HEK293T (cell line): Measurements from ENCODE around the gene GABPB1.

ENCODE experiments used
- CTCF ChIA-PET: fragments of 350-600 bp; formaldehyde crosslinking; extraction: SDS; loops from one replicate; lab custom pipeline; 2021; ENCODE audit warnings: antibody characterized with exemption, inconsistent platforms; lab: Yijun Ruan, JAX
- POLR2A ChIA-PET: fragments of 350-600 bp; formaldehyde crosslinking; extraction: SDS; loops from one replicate; lab custom pipeline; 2020; ENCODE audit warnings: antibody characterized with exemption, inconsistent platforms; lab: Yijun Ruan, JAX
- DNase-seq: peaks from one replicate; pipeline ENCODE4 v3.0.0; 2012; ENCODE audit warnings: mixed read lengths; ENCODE audit errors: extremely low spot score
- ARNT ChIP-seq: fragments of 450-650 bp; IDR thresholded peaks from 2 replicates; pipeline ENCODE4 v1.6.1; 2017; ENCODE audit warnings: mild to moderate bottlenecking
- BHLHE40 ChIP-seq: fragments of 450-650 bp; IDR thresholded peaks from 2 replicates; pipeline ENCODE4 v1.6.1; 2016; ENCODE audit warnings: mild to moderate bottlenecking, moderate library complexity, borderline replicate concordance
- CTBP1 ChIP-seq: fragments of 450-650 bp; IDR thresholded peaks from 2 replicates; pipeline ENCODE4 v1.6.1; 2016; ENCODE audit warnings: borderline replicate concordance
- ELF4 ChIP-seq: fragments of 450-650 bp; IDR thresholded peaks from 2 replicates; pipeline ENCODE4 v1.6.1; 2017; ENCODE audit warnings: antibody characterized with exemption
- FOXA1 ChIP-seq: fragments of 450-650 bp; IDR thresholded peaks from 2 replicates; pipeline ENCODE4 v1.6.1; 2016; ENCODE audit warnings: mild to moderate bottlenecking
- FOXK2 ChIP-seq: fragments of 450-650 bp; IDR thresholded peaks from 2 replicates; pipeline ENCODE4 v1.6.1; 2016; ENCODE audit warnings: mild to moderate bottlenecking
- FOXM1 ChIP-seq: fragments of 450-650 bp; IDR thresholded peaks from 2 replicates; pipeline ENCODE4 v1.6.1; 2017; ENCODE audit warnings: mild to moderate bottlenecking, borderline replicate concordance
- HDGF ChIP-seq: fragments of 450-650 bp; IDR thresholded peaks from 2 replicates; pipeline ENCODE4 v1.6.1; 2017; ENCODE audit warnings: antibody characterized with exemption, borderline replicate concordance
- L3MBTL2 ChIP-seq: fragments of 450-650 bp; conservative IDR thresholded peaks from 2 replicates; pipeline ENCODE4 v1.6.1; 2016; ENCODE audit warnings: mild to moderate bottlenecking
- LEF1 ChIP-seq: fragments of 450-650 bp; IDR thresholded peaks from 2 replicates; pipeline ENCODE4 v1.6.1; 2017; ENCODE audit warnings: mild to moderate bottlenecking, borderline replicate concordance
- NFRKB ChIP-seq: fragments of 450-650 bp; IDR thresholded peaks from 2 replicates; pipeline ENCODE4 v1.6.1; 2016; ENCODE audit warnings: mild to moderate bottlenecking, moderate library complexity
- SP1 ChIP-seq: fragments of 450-650 bp; IDR thresholded peaks from 2 replicates; pipeline ENCODE4 v1.6.1; 2017
- SUZ12 ChIP-seq: fragments of 450-650 bp; IDR thresholded peaks from 2 replicates; pipeline ENCODE4 v1.6.1; 2016; ENCODE audit warnings: mild to moderate bottlenecking
- TARDBP ChIP-seq: fragments of 450-650 bp; IDR thresholded peaks from 2 replicates; pipeline ENCODE4 v1.6.1; 2016
- ZNF384 ChIP-seq: fragments of 450-650 bp; IDR thresholded peaks from 2 replicates; pipeline ENCODE4 v1.6.1; 2016
- TF ChIP-seq, protein P1 (sequence below): fragments of 450-650 bp; IDR thresholded peaks from 2 replicates; pipeline ENCODE4 v1.6.1; 2016

Gene GABPB1

DNA sequence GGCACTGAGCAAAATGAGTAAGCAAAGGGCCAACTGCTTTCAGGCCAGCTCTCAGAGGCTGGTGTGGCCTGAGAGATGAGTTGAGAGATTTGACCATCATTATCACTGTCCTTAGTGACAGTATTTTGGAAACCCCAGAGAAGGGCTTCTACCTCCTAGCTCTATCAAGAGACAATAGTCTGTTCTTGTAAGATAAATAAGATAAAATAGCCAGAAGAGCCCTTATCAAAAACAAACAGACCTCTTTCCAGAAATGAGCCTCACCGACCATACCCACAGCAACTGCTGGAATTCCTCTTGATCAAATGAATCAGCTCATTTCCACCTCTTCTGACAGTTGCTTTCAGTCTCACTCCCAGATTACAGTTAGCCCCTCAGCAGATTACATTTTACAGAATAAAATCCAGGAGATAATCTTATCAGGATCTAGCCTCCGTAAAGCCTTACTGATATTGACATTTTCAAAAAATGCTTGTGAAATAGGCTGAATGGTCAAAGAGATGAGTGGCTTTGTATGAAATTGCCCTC lies 94.0 kb downstream of the GABPB1 start:
- no peak for DNase-seq
- POLR2A ChIA-PET = no interaction called here
- CTCF ChIA-PET = no interaction called here
- TF ChIP-seq BHLHE40 = no peak
- no peak for TF ChIP-seq CTBP1

DNA sequence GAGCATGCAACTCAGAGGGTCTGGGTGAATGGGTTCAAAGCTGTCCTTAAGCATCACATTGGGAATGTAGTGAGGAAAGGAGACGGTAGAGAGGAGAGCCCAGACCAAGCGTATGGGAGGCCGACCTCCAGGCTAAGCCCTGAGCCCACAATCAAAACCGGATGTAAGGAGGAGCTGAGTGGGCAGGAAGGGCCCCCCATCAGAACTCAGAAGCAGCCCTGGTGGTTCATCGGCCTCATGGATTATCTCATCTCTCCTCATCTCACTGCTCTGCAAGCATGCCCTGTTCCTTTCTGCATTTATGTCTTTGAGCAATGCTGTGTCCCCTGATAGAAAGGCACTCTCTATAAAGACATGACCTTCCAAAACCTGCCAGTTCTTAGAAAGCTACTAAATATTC lies 95.7 kb downstream of the GABPB1 start:
- ChIA-PET POLR2A (interaction anchor here (1.3 kb wide), 1 partner anchor 95 kb away, joined by 4 read pairs; no protein-coding TSS in a partner anchor), CTCF (no interaction called here)
- no peak for TF ChIP-seq FOXA1
- TF ChIP-seq L3MBTL2 = no peak
- TF ChIP-seq BHLHE40 = no peak
- no peak for TF ChIP-seq TARDBP
- TF ChIP-seq FOXK2 = no peak
- no peak for TF ChIP-seq ELF4
- TF ChIP-seq, protein P1, sequence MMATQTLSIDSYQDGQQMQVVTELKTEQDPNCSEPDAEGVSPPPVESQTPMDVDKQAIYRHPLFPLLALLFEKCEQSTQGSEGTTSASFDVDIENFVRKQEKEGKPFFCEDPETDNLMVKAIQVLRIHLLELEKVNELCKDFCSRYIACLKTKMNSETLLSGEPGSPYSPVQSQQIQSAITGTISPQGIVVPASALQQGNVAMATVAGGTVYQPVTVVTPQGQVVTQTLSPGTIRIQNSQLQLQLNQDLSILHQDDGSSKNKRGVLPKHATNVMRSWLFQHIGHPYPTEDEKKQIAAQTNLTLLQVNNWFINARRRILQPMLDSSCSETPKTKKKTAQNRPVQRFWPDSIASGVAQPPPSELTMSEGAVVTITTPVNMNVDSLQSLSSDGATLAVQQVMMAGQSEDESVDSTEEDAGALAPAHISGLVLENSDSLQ = no peak
- no peak for TF ChIP-seq ZNF384
- no peak for TF ChIP-seq CTBP1
- no peak for TF ChIP-seq FOXM1
- no peak for TF ChIP-seq SP1
- no peak for DNase-seq

DNA sequence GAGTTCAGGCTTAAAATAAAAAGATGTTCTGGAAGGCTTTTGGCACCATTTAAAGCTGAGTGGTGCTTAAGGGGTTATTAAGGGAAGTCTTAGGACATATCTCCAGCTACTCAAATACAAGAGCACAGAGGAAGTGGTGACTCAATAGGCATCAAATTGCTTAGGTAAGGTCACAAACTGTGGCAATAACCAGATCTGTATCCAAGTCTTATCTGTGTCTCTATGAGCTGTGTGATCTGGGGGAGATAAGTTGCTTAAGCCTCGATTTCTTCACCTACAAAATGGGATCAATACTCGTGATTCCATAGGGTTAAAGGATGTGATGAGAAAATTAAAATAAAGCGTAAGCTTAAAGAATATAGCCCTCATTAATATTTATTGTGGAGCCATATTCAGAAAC lies 97.1 kb downstream of the GABPB1 start:
- no peak for DNase-seq
- ChIA-PET POLR2A (no interaction called here), CTCF (interaction anchor here (0.6 kb wide), 1 partner anchor 37 kb away, joined by 3 read pairs; no protein-coding TSS in a partner anchor)
- TF ChIP-seq BHLHE40 = no peak
- no peak for TF ChIP-seq TARDBP
- TF ChIP-seq NFRKB = no peak
- TF ChIP-seq, protein P1 = no peak
- no peak for TF ChIP-seq LEF1
- no peak for TF ChIP-seq SP1
- TF ChIP-seq ARNT = no peak
- no peak for TF ChIP-seq FOXK2
- no peak for TF ChIP-seq L3MBTL2
- no peak for TF ChIP-seq CTBP1
- no peak for TF ChIP-seq FOXA1
- no peak for TF ChIP-seq ZNF384
- no peak for TF ChIP-seq HDGF
- no peak for TF ChIP-seq FOXM1

DNA sequence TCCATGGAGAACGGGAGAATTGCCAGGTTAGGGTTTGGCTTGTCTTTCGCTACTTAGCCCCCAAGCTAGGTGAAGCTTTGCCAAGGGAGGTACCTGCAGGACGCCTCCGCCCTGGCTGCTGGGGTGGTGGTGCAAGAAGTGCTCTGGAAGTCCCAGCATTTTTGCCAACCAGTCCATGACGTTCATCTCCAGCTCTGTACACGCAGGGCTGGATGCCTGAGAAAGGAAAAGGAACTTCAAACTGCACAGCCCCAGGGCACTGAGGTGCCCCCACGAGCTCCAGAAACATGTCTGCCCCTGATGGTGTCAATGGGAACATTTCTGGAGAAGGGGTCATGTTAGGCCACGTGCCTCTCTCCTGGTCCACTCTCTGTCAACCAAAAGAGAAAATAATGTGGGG lies 97.7 kb downstream of the GABPB1 start:
- no peak for DNase-seq
- no peak for TF ChIP-seq NFRKB
- TF ChIP-seq, protein P1 = no peak
- no peak for TF ChIP-seq LEF1
- TF ChIP-seq ARNT = no peak
- TF ChIP-seq BHLHE40 = no peak
- no peak for TF ChIP-seq HDGF
- TF ChIP-seq ELF4 = no peak
- TF ChIP-seq ZNF384 = no peak
- no peak for TF ChIP-seq FOXA1
- TF ChIP-seq SP1 = no peak
- TF ChIP-seq SUZ12 = no peak
- no peak for TF ChIP-seq FOXK2
- CTCF ChIA-PET = interaction anchor here (0.6 kb wide), 1 partner anchor 36 kb away, joined by 3 read pairs; no protein-coding TSS in a partner anchor

DNA sequence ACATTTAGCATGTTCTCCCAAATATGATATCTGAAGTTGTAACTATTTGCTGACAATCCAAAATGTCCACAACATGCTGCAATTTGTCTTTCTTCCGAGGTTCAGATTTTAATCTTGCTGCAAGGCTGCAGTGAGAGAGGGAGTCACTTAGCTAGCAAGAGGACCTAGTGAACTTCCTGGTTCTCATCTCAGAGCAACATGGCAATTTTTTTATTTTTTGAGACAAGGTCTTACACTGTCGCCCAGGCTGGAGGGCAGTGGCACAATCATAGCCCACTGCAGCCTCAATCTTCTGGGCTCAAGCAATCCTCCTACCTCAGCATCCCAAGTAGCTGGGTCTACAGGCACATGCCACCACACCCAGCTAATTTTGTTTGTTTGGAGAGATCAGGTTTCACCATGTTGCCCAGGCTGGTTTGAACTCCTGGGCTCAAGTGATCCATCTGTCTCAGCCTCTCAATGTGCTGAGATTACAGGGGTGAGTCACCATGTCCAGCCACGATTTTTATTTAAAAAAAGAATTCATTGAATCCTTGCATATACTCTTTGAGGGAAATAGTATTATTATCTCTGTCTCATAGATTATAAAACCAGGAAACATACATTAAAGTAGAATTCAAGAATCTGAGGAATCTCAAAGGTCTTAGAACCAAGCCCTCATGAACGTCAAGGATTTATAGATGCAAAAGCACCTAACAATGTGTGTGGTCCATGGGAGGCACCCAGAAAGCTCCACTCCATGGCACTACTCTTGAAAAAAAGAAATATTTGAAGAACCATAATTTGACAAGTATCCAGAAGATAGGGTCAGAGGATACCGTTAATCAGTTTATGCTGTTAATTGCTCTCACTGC lies 98.6 kb downstream of the GABPB1 start:
- ChIA-PET POLR2A (no interaction called here), CTCF (no interaction called here)
- DNase-seq = no peak
- TF ChIP-seq LEF1 (no peak), CTBP1 (no peak), NFRKB (no peak), ELF4 (no peak), FOXM1 (no peak), FOXA1 (no peak), L3MBTL2 (no peak), ZNF384 (no peak), SUZ12 (no peak), SP1 (no peak), ARNT (no peak), HDGF (no peak), TARDBP (no peak), BHLHE40 (no peak)
- TF ChIP-seq, protein P1 = no peak

More for the DNA sequence above, 97.7 kb downstream of the GABPB1 start:
- POLR2A ChIA-PET = no interaction called here
